Muscle layer of duodenum (tissue), 2 donors: ENCODE data around the gene SENP8.
"Not testable (repeated sequence)": the region's sequence is repeated elsewhere in the genome, so short reads cannot be mapped to it uniquely, and the experiment has no call there.

Experiments used
- H3K27ac ChIP-seq: one replicate; pipeline ENCODE4 v1.7.0; 2013; ENCODE audit warnings: mild to moderate bottlenecking, low read length
- H3K27me3 ChIP-seq: one replicate; pipeline ENCODE4 v1.7.0; 2013; ENCODE audit warnings: low read depth, mild to moderate bottlenecking, control low read depth, low read length
- H3K36me3 ChIP-seq, 2 donors: one replicate each; pipeline ENCODE4 v1.7.0; 2013; ENCODE audit warnings: low read length in 2 of 2, control low read depth in 1 of 2, mild to moderate bottlenecking in 1 of 2; ENCODE audit not compliant: insufficient read depth in 2 of 2, control insufficient read depth in 1 of 2
- H3K4me1 ChIP-seq, 2 donors: one replicate each; pipeline ENCODE4 v1.7.0; 2013; ENCODE audit warnings: low read length in 2 of 2, mild to moderate bottlenecking in 2 of 2, control low read depth in 1 of 2, moderate library complexity in 1 of 2; ENCODE audit not compliant: insufficient read depth in 2 of 2, control insufficient read depth in 1 of 2
- H3K4me3 ChIP-seq, 2 donors: one replicate each; pipeline ENCODE4 v1.7.0; 2013; ENCODE audit warnings: low read length in 2 of 2, low read depth in 1 of 2, mild to moderate bottlenecking in 1 of 2
- H3K9me3 ChIP-seq, 2 donors: one replicate each; pipeline ENCODE4 v1.7.0; 2013; ENCODE audit warnings: low read length in 2 of 2, control low read depth in 1 of 2, mild to moderate bottlenecking in 1 of 2; ENCODE audit not compliant: control insufficient read depth in 1 of 2
- donor health status: healthy.

Gene SENP8

GRCh38 chr15:72092006-72092405, 26.2 kb upstream of the SENP8 start:
- no peak overlapping the region for H3K27ac ChIP-seq
- no peak overlapping the region for H3K4me3 ChIP-seq
- H3K4me1 ChIP-seq: peaks cover 0 to 7% of the 10 kb centered on the region in 2 donors
- no peaks in the 10 kb centered on the region for H3K36me3 ChIP-seq
- no peaks in the 10 kb centered on the region for H3K9me3 ChIP-seq
- no peaks in the 10 kb centered on the region for H3K27me3 ChIP-seq

- H3K4me3 ChIP-seq: no peak overlapping the region
- no peak overlapping the region for H3K27ac ChIP-seq
- no peaks in the 10 kb centered on the region for H3K27me3 ChIP-seq
- peaks cover 0 to 7% of the 10 kb centered on the region in 2 donors for H3K4me1 ChIP-seq
- no peaks in the 10 kb centered on the region for H3K36me3 ChIP-seq
- H3K9me3 ChIP-seq: no peaks in the 10 kb centered on the region
Observed at GRCh38 chr15:72092691-72093090, 25.5 kb upstream of the SENP8 start.

GRCh38 chr15:72096796-72097195, 21.4 kb upstream of the SENP8 start:
- Histone ChIP-seq H3K4me1 (peaks cover 0 to 7% of the 10 kb centered on the region in 2 donors), H3K9me3 (no peaks in the 10 kb centered on the region), H3K27ac (no peak overlapping the region), H3K36me3 (no peaks in the 10 kb centered on the region), H3K27me3 (no peaks in the 10 kb centered on the region), H3K4me3 (no peak overlapping the region)

GRCh38 chr15:72098040-72098439, 20.2 kb upstream of the SENP8 start:
- Histone ChIP-seq H3K36me3 (no peaks in the 10 kb centered on the region), H3K9me3 (no peaks in the 10 kb centered on the region), H3K27me3 (no peaks in the 10 kb centered on the region), H3K27ac (no peak overlapping the region), H3K4me3 (no peak overlapping the region), H3K4me1 (peaks cover 0 to under 1% of the 10 kb centered on the region in 2 donors)

GRCh38 chr15:72099155-72099554, 19.0 kb upstream of the SENP8 start:
- Histone ChIP-seq H3K4me1 (peaks cover 0 to 5% of the 10 kb centered on the region in 2 donors), H3K36me3 (no peaks in the 10 kb centered on the region), H3K27me3 (no peaks in the 10 kb centered on the region), H3K27ac (no peak overlapping the region), H3K4me3 (no peak overlapping the region), H3K9me3 (no peaks in the 10 kb centered on the region)

GRCh38 chr15:72100551-72100950, 17.7 kb upstream of the SENP8 start:
- not testable (repeated sequence) for H3K27ac ChIP-seq, H3K4me3 ChIP-seq, H3K27me3 ChIP-seq, H3K9me3 ChIP-seq, H3K36me3 ChIP-seq
- peaks cover 0 to 12% of the 10 kb centered on the region in 2 donors for H3K4me1 ChIP-seq

- no peaks in the 10 kb centered on the region for H3K9me3 ChIP-seq
- no peak overlapping the region for H3K27ac ChIP-seq
- no peaks in the 10 kb centered on the region for H3K27me3 ChIP-seq
- peaks cover 0 to 12% of the 10 kb centered on the region in 2 donors for H3K4me1 ChIP-seq
- no peak overlapping the region for H3K4me3 ChIP-seq
- no peaks in the 10 kb centered on the region for H3K36me3 ChIP-seq
Observed at GRCh38 chr15:72105111-72105510, 13.1 kb upstream of the SENP8 start.

GRCh38 chr15:72106068-72106467, 12.1 kb upstream of the SENP8 start:
- Histone ChIP-seq H3K36me3 (no peaks in the 10 kb centered on the region), H3K4me3 (no peak overlapping the region), H3K27me3 (no peaks in the 10 kb centered on the region), H3K27ac (no peak overlapping the region), H3K4me1 (peaks cover 0 to 12% of the 10 kb centered on the region in 2 donors), H3K9me3 (no peaks in the 10 kb centered on the region)

GRCh38 chr15:72110355-72110754, 7.8 kb upstream of the SENP8 start:
- Histone ChIP-seq H3K36me3 (no peaks in the 10 kb centered on the region), H3K4me1 (peaks cover 0 to 3% of the 10 kb centered on the region in 2 donors), H3K4me3 (no peak overlapping the region), H3K27me3 (no peaks in the 10 kb centered on the region), H3K9me3 (no peaks in the 10 kb centered on the region), H3K27ac (no peak overlapping the region)

GRCh38 chr15:72112116-72112515, 6.1 kb upstream of the SENP8 start:
- H3K9me3 ChIP-seq: no peaks in the 10 kb centered on the region
- no peak overlapping the region for H3K4me3 ChIP-seq
- no peaks in the 10 kb centered on the region for H3K27me3 ChIP-seq
- H3K27ac ChIP-seq: no peak overlapping the region
- no peaks in the 10 kb centered on the region for H3K36me3 ChIP-seq
- H3K4me1 ChIP-seq: peaks cover 0 to 12% of the 10 kb centered on the region in 2 donors

GRCh38 chr15:72112805-72113204, 5.4 kb upstream of the SENP8 start:
- H3K4me1 ChIP-seq: peaks cover 0 to 12% of the 10 kb centered on the region in 2 donors
- no peaks in the 10 kb centered on the region for H3K36me3 ChIP-seq
- H3K27ac ChIP-seq: no peak overlapping the region
- no peaks in the 10 kb centered on the region for H3K27me3 ChIP-seq
- H3K4me3 ChIP-seq: no peak overlapping the region
- no peaks in the 10 kb centered on the region for H3K9me3 ChIP-seq

- H3K4me3 ChIP-seq: no peak overlapping the region
- H3K9me3 ChIP-seq: no peaks in the 10 kb centered on the region
- H3K27ac ChIP-seq: no peak overlapping the region
- H3K4me1 ChIP-seq: peaks cover 0 to 12% of the 10 kb centered on the region in 2 donors
- no peaks in the 10 kb centered on the region for H3K27me3 ChIP-seq
- peaks cover 0 to 2% of the 10 kb centered on the region in 2 donors for H3K36me3 ChIP-seq
Observed at GRCh38 chr15:72113347-72114031, 4.7 kb upstream of the SENP8 start.
